ENCODE data around the gene GALNTL6. TPM values are rescaled to one million over a fixed set of nuclear protein-coding genes. Genes with fewer than 3 reads are reported as not detected.

Gene GALNTL6
- total RNA-seq, 2 experiments from 2014 or later: not detected

GRCh38 chr4:171962110-171962509 is 148.9 kb downstream of the GALNTL6 start:
- POLR2A ChIA-PET: no interaction called here
- DNase-seq (no peak), ATAC-seq (no peak)
- Mint-ChIP-seq H3K27ac (no peak overlapping the region), H3K36me3 (ENCODE audit: low read depth) (no peaks in the 10 kb centered on the region), H3K27me3 (ENCODE audit: low read depth) (no peaks in the 10 kb centered on the region), H3K9me3 (ENCODE audit: insufficient read depth) (no peaks in the 10 kb centered on the region), H3K4me3 (no peak overlapping the region), H3K4me1 (ENCODE audit: low read depth) (no peaks in the 10 kb centered on the region)
- CTCF ChIA-PET: no interaction called here

GRCh38 chr4:171966356-171966755 is 153.2 kb downstream of the GALNTL6 start:
- CTCF ChIA-PET: no interaction called here
- Mint-ChIP-seq H3K36me3 (ENCODE audit: low read depth) (no peaks in the 10 kb centered on the region), H3K9me3 (ENCODE audit: insufficient read depth) (no peaks in the 10 kb centered on the region), H3K4me3 (no peak overlapping the region), H3K27ac (no peak overlapping the region), H3K4me1 (ENCODE audit: low read depth) (no peaks in the 10 kb centered on the region), H3K27me3 (ENCODE audit: low read depth) (no peaks in the 10 kb centered on the region)
- DNase-seq: no peak
- ATAC-seq: no peak
- POLR2A ChIA-PET: no interaction called here

GRCh38 chr4:171978216-171978615 is 165.0 kb downstream of the GALNTL6 start:
- CTCF ChIA-PET: no interaction called here
- Mint-ChIP-seq H3K36me3 (ENCODE audit: low read depth) (no peaks in the 10 kb centered on the region), H3K27ac (no peak overlapping the region), H3K4me3 (no peak overlapping the region), H3K4me1 (ENCODE audit: low read depth) (no peaks in the 10 kb centered on the region), H3K27me3 (ENCODE audit: low read depth) (no peaks in the 10 kb centered on the region), H3K9me3 (ENCODE audit: insufficient read depth) (no peaks in the 10 kb centered on the region)
- DNase-seq (no peak), ATAC-seq (no peak)
- POLR2A ChIA-PET: no interaction called here

- DNase-seq (no peak), ATAC-seq (no peak)
- H3K4me3 Mint-ChIP-seq: no peak overlapping the region
- ChIA-PET POLR2A (no interaction called here), CTCF (no interaction called here)
- no peak overlapping the region for H3K27ac Mint-ChIP-seq
- H3K4me1 Mint-ChIP-seq (ENCODE audit: low read depth): no peaks in the 10 kb centered on the region
- H3K27me3 Mint-ChIP-seq (ENCODE audit: low read depth): no peaks in the 10 kb centered on the region
- no peaks in the 10 kb centered on the region for H3K36me3 Mint-ChIP-seq (ENCODE audit: low read depth)
- no peaks in the 10 kb centered on the region for H3K9me3 Mint-ChIP-seq (ENCODE audit: insufficient read depth)
Observed at GRCh38 chr4:171979461-171979860, 166.3 kb downstream of the GALNTL6 start.

- Mint-ChIP-seq H3K4me1 (ENCODE audit: low read depth) (no peaks in the 10 kb centered on the region), H3K27me3 (ENCODE audit: low read depth) (no peaks in the 10 kb centered on the region), H3K9me3 (ENCODE audit: insufficient read depth) (no peaks in the 10 kb centered on the region), H3K27ac (no peak overlapping the region), H3K4me3 (no peak overlapping the region), H3K36me3 (ENCODE audit: low read depth) (no peaks in the 10 kb centered on the region)
- ChIA-PET POLR2A (no interaction called here), CTCF (no interaction called here)
- ATAC-seq: no peak
- DNase-seq: no peak
Observed at GRCh38 chr4:171981185-171981584, 168.0 kb downstream of the GALNTL6 start.

- no peaks in the 10 kb centered on the region for H3K27me3 Mint-ChIP-seq (ENCODE audit: low read depth)
- no peaks in the 10 kb centered on the region for H3K36me3 Mint-ChIP-seq (ENCODE audit: low read depth)
- no peaks in the 10 kb centered on the region for H3K4me1 Mint-ChIP-seq (ENCODE audit: low read depth)
- POLR2A ChIA-PET: no interaction called here
- no peak overlapping the region for H3K4me3 Mint-ChIP-seq
- ATAC-seq (no peak), DNase-seq (no peak)
- H3K9me3 Mint-ChIP-seq (ENCODE audit: insufficient read depth): no peaks in the 10 kb centered on the region
- H3K27ac Mint-ChIP-seq: no peak overlapping the region
- CTCF ChIA-PET: no interaction called here
Observed at GRCh38 chr4:171983935-171984805, 171.0 kb downstream of the GALNTL6 start.

- H3K9me3 Mint-ChIP-seq (ENCODE audit: insufficient read depth): no peaks in the 10 kb centered on the region
- H3K36me3 Mint-ChIP-seq (ENCODE audit: low read depth): no peaks in the 10 kb centered on the region
- DNase-seq: no peak
- H3K4me1 Mint-ChIP-seq (ENCODE audit: low read depth): no peaks in the 10 kb centered on the region
- no peak overlapping the region for H3K4me3 Mint-ChIP-seq
- POLR2A ChIA-PET: no interaction called here
- no peaks in the 10 kb centered on the region for H3K27me3 Mint-ChIP-seq (ENCODE audit: low read depth)
- no peak for ATAC-seq
- no peak overlapping the region for H3K27ac Mint-ChIP-seq
- CTCF ChIA-PET: no interaction called here
Observed at GRCh38 chr4:171985129-171985528, 171.9 kb downstream of the GALNTL6 start.

GRCh38 chr4:171993247-171993646 is 180.0 kb downstream of the GALNTL6 start:
- no peak for ATAC-seq
- Mint-ChIP-seq H3K4me3 (no peak overlapping the region), H3K9me3 (ENCODE audit: insufficient read depth) (no peaks in the 10 kb centered on the region), H3K36me3 (ENCODE audit: low read depth) (no peaks in the 10 kb centered on the region), H3K27ac (no peak overlapping the region), H3K4me1 (ENCODE audit: low read depth) (no peaks in the 10 kb centered on the region), H3K27me3 (ENCODE audit: low read depth) (no peaks in the 10 kb centered on the region)
- ChIA-PET CTCF (no interaction called here), POLR2A (no interaction called here)
- DNase-seq: no peak

- H3K36me3 Mint-ChIP-seq (ENCODE audit: low read depth): no peaks in the 10 kb centered on the region
- H3K4me3 Mint-ChIP-seq: no peak overlapping the region
- no peaks in the 10 kb centered on the region for H3K27me3 Mint-ChIP-seq (ENCODE audit: low read depth)
- no peaks in the 10 kb centered on the region for H3K9me3 Mint-ChIP-seq (ENCODE audit: insufficient read depth)
- no peak overlapping the region for H3K27ac Mint-ChIP-seq
- no peak for DNase-seq
- no peak for ATAC-seq
- H3K4me1 Mint-ChIP-seq (ENCODE audit: low read depth): no peaks in the 10 kb centered on the region
- ChIA-PET POLR2A (no interaction called here), CTCF (interaction anchor here (0.7 kb wide), 1 partner anchor 539 kb away, joined by 3 read pairs; no protein-coding TSS in a partner anchor)
Observed at GRCh38 chr4:172007889-172008288, 194.7 kb downstream of the GALNTL6 start.

- Mint-ChIP-seq H3K4me1 (ENCODE audit: low read depth) (no peaks in the 10 kb centered on the region), H3K4me3 (no peak overlapping the region), H3K36me3 (ENCODE audit: low read depth) (no peaks in the 10 kb centered on the region), H3K9me3 (ENCODE audit: insufficient read depth) (no peaks in the 10 kb centered on the region), H3K27ac (no peak overlapping the region), H3K27me3 (ENCODE audit: low read depth) (no peaks in the 10 kb centered on the region)
- DNase-seq (no peak), ATAC-seq (no peak)
- CTCF ChIA-PET: no interaction called here
- POLR2A ChIA-PET: no interaction called here
Observed at GRCh38 chr4:172009446-172010230, 196.4 kb downstream of the GALNTL6 start.

GRCh38 chr4:172011196-172011595 is 198.0 kb downstream of the GALNTL6 start:
- no peak for DNase-seq
- CTCF ChIA-PET: no interaction called here
- POLR2A ChIA-PET: no interaction called here
- no peak overlapping the region for H3K27ac Mint-ChIP-seq
- no peaks in the 10 kb centered on the region for H3K27me3 Mint-ChIP-seq (ENCODE audit: low read depth)
- no peaks in the 10 kb centered on the region for H3K36me3 Mint-ChIP-seq (ENCODE audit: low read depth)
- H3K4me1 Mint-ChIP-seq (ENCODE audit: low read depth): no peaks in the 10 kb centered on the region
- H3K9me3 Mint-ChIP-seq (ENCODE audit: insufficient read depth): no peaks in the 10 kb centered on the region
- no peak for ATAC-seq
- no peak overlapping the region for H3K4me3 Mint-ChIP-seq

GRCh38 chr4:172018358-172018757 is 205.2 kb downstream of the GALNTL6 start:
- Mint-ChIP-seq H3K4me1 (ENCODE audit: low read depth) (no peaks in the 10 kb centered on the region), H3K36me3 (ENCODE audit: low read depth) (no peaks in the 10 kb centered on the region), H3K27ac (no peak overlapping the region), H3K9me3 (ENCODE audit: insufficient read depth) (no peaks in the 10 kb centered on the region), H3K4me3 (no peak overlapping the region), H3K27me3 (ENCODE audit: low read depth) (no peaks in the 10 kb centered on the region)
- no peak for ATAC-seq
- DNase-seq: no peak
- POLR2A ChIA-PET: no interaction called here
- CTCF ChIA-PET: no interaction called here

Data from activated CD8-positive, alpha-beta T cell treated with anti-CD3 and anti-CD28 coated beads, Interleukin-2, amount 10 ng/mL, durations not matched to agents 7 days and 5 days (primary cell).